HCT116 (cell line): ENCODE data around the gene EIF4E1B. TPM values are rescaled to one million over a fixed set of nuclear protein-coding genes. Genes with fewer than 3 reads are reported as not detected.

ENCODE experiments used
- ATAC-seq: fragments of 200-7000 bp; cut with Tn5 transposase; 2 replicates; pipeline ENCODE4 v1.9.1; 2020; ENCODE audit warnings: mild to moderate bottlenecking, moderate library complexity
- BruUV-seq: library from RNA; stranded (reverse); fragments of 400-500 nt; replicated peaks from 2 replicates; lab custom pipeline; 2021; lab: Mats Ljungman, UMichigan
- CTCF ChIA-PET: fragments of 300-600 bp; sonication (Branson Sonifier 250); formaldehyde crosslinking; loops from one replicate; lab custom pipeline; 2021; ENCODE audit warnings: antibody characterized with exemption; lab: Charles Lee
- POLR2A ChIA-PET: fragments of 300-600, 350-600 bp; sonication (Branson Sonifier 250); formaldehyde crosslinking; loops from one replicate; lab custom pipeline; 2021; ENCODE audit warnings: antibody characterized with exemption; lab: Charles Lee
- RAD21 ChIA-PET, 2 experiments: fragments of 300-600 bp; sonication (Branson Sonifier 250); formaldehyde crosslinking; loops; one replicate each; lab custom pipeline; 2023; ENCODE audit warnings: low total read pairs in 2 of 2; ENCODE audit not compliant: uncharacterized antibody in 2 of 2, unreplicated experiment in 2 of 2, low non-redundant PET in 1 of 2; lab: Charles Lee
- DNase-seq: peaks from one replicate; pipeline ENCODE4 v3.0.0-alpha.2; 2010; ENCODE audit warnings: low read depth, low spot score
- H2AFZ ChIP-seq: fragments of 200-600 bp; shearing (Covaris generic), sonication (generic); 2 replicates; pipeline ENCODE4 v1.6.1; 2017; ENCODE audit warnings: low read depth, mixed run types, mixed read lengths, antibody characterized with exemption, low read length; ENCODE audit not compliant: poor library complexity, severe bottlenecking
- H3K27ac ChIP-seq: 2 replicates; pipeline ENCODE4 v1.5.1; 2012; ENCODE audit warnings: low read depth, low read length
- H3K27me3 ChIP-seq: fragments of 200-600 bp; sonication (generic); 2 replicates; pipeline ENCODE4 v1.6.1; 2016; ENCODE audit warnings: mixed run types, low read length, mixed read lengths; ENCODE audit not compliant: insufficient read depth
- H3K36me3 ChIP-seq, 2 experiments: fragments of 200-500 bp in 1 of 2; fragments of 200-600 bp in 1 of 2; sonication (Bioruptor generic) in 1 of 2; sonication (generic) in 1 of 2; 2 replicates each; pipeline versions ENCODE4 v1.5.1 to v1.6.1; 2014 to 2016; ENCODE audit warnings: low read length in 2 of 2, inconsistent platforms in 1 of 2, mixed read lengths in 1 of 2, mixed run types in 1 of 2; ENCODE audit not compliant: insufficient read depth in 2 of 2, control insufficient read depth in 1 of 2
- H3K4me1 ChIP-seq, 2 experiments: fragments of 200-600 bp in 1 of 2; sonication (generic) in 1 of 2; 2 replicates each; pipeline versions ENCODE4 v1.5.1 to v1.6.1; 2012 to 2017; ENCODE audit warnings: low read length in 2 of 2, inconsistent platforms in 1 of 2, mild to moderate bottlenecking in 1 of 2, mixed read lengths in 1 of 2, mixed run types in 1 of 2, moderate library complexity in 1 of 2; ENCODE audit not compliant: insufficient read depth in 2 of 2, control insufficient read depth in 1 of 2
- H3K4me2 ChIP-seq: fragments of 200-600 bp; sonication (generic); 2 replicates; pipeline ENCODE4 v1.6.1; 2017; ENCODE audit warnings: mixed run types, low read length, mixed read lengths
- H3K4me3 ChIP-seq, 2 experiments: fragments of 200-600 bp in 1 of 2; sonication (generic) in 1 of 2; replicated peaks in 1 of 2; 2 replicates each; pipeline ENCODE4 v1.5.1; 2011 to 2016; ENCODE audit warnings: low read length in 2 of 2, control low read depth in 1 of 2, low read depth in 1 of 2, mild to moderate bottlenecking in 1 of 2, mixed read lengths in 1 of 2, mixed run types in 1 of 2
- H3K79me2 ChIP-seq: fragments of 200-600 bp; sonication (generic); 2 replicates; pipeline ENCODE4 v1.6.1; 2017; ENCODE audit warnings: mild to moderate bottlenecking, mixed run types, low read length, moderate library complexity, mixed read lengths; ENCODE audit not compliant: insufficient read depth
- H3K9ac ChIP-seq: fragments of 200-600 bp; sonication (generic); 2 replicates; pipeline ENCODE4 v1.6.1; 2016; ENCODE audit warnings: low read length, mixed read lengths
- H3K9me2 ChIP-seq: fragments of 200-600 bp; sonication (generic), shearing (Covaris generic); 2 replicates; pipeline ENCODE4 v1.6.1; 2017; ENCODE audit warnings: mixed run types, mild to moderate bottlenecking, moderate library complexity; ENCODE audit not compliant: insufficient read depth
- H3K9me3 ChIP-seq, 2 experiments: fragments of 200-500 bp in 1 of 2; fragments of 200-600 bp in 1 of 2; sonication (Bioruptor generic) in 1 of 2; sonication (generic) in 1 of 2; 2 replicates each; pipeline ENCODE4 v1.6.1; 2014 to 2017; ENCODE audit warnings: low read length in 2 of 2, mixed read lengths in 2 of 2, inconsistent platforms in 1 of 2, low read depth in 1 of 2, mild to moderate bottlenecking in 1 of 2, mixed run types in 1 of 2, moderate library complexity in 1 of 2; ENCODE audit not compliant: control insufficient read depth in 1 of 2, insufficient read depth in 1 of 2
- H4K20me1 ChIP-seq: fragments of 200-600 bp; sonication (generic), shearing (Covaris generic); 2 replicates; pipeline ENCODE4 v1.6.1; 2017; ENCODE audit warnings: mixed run types, mild to moderate bottlenecking, moderate library complexity; ENCODE audit not compliant: insufficient read depth
- ATF3 ChIP-seq: IDR thresholded peaks from 2 replicates; pipeline ENCODE4 v1.6.1; 2012
- CEBPB ChIP-seq: IDR thresholded peaks from 2 replicates; pipeline ENCODE4 v1.6.1; 2012; ENCODE audit warnings: low read depth
- CTCF ChIP-seq, 3 experiments: fragments of 200-600 bp in 1 of 3; sonication (generic) in 1 of 3; IDR thresholded peaks in 2 of 3; conservative IDR thresholded peaks in 1 of 3; 2 replicates each; pipeline ENCODE4 v1.5.1; 2012 to 2017; ENCODE audit warnings: low read depth in 2 of 3, low read length in 2 of 3, antibody characterized with exemption in 1 of 3, borderline replicate concordance in 1 of 3, control low read depth in 1 of 3, mild to moderate bottlenecking in 1 of 3, mixed read lengths in 1 of 3, mixed run types in 1 of 3, moderate library complexity in 1 of 3; ENCODE audit not compliant: insufficient read depth in 1 of 3
- ELF1 ChIP-seq: IDR thresholded peaks from 2 replicates; pipeline ENCODE4 v1.6.1; 2012; ENCODE audit warnings: low read depth, borderline replicate concordance
- EZH2 ChIP-seq: fragments of 200-600 bp; sonication (generic); IDR thresholded peaks from 2 replicates; pipeline ENCODE4 v1.6.1; 2017; ENCODE audit warnings: antibody characterized with exemption, mixed run types
- EZH2phosphoT487 ChIP-seq: fragments of 200-600 bp; IDR thresholded peaks from 2 replicates; pipeline ENCODE4 v1.6.1; 2018; ENCODE audit warnings: antibody characterized with exemption, borderline replicate concordance
- FOSL1 ChIP-seq: IDR thresholded peaks from 2 replicates; pipeline ENCODE4 v1.6.1; 2012; ENCODE audit warnings: low read depth
- MAX ChIP-seq: IDR thresholded peaks from 2 replicates; pipeline ENCODE4 v1.6.1; 2012
- POLR2A ChIP-seq: IDR thresholded peaks from 2 replicates; pipeline ENCODE4 v1.7.0; 2011; ENCODE audit warnings: borderline replicate concordance; ENCODE audit not compliant: insufficient read depth, insufficient read length; ENCODE audit errors: extremely low read depth
- POLR2AphosphoS5 ChIP-seq: IDR thresholded peaks from 2 replicates; pipeline ENCODE4 v1.6.1; 2011; ENCODE audit warnings: mild to moderate bottlenecking, low read depth, low read length, moderate library complexity
- RAD21 ChIP-seq: IDR thresholded peaks from 2 replicates; pipeline ENCODE4 v1.6.1; 2012; ENCODE audit warnings: low read depth, mild to moderate bottlenecking
- SIN3A ChIP-seq: IDR thresholded peaks from 2 replicates; pipeline ENCODE4 v1.6.1; 2012; ENCODE audit warnings: low read depth
- SP1 ChIP-seq: IDR thresholded peaks from 2 replicates; pipeline ENCODE4 v1.6.1; 2012; ENCODE audit warnings: low read depth
- SRF ChIP-seq: IDR thresholded peaks from 2 replicates; pipeline ENCODE4 v1.6.1; 2012; ENCODE audit warnings: low read depth
- YY1 ChIP-seq: IDR thresholded peaks from 2 replicates; pipeline ENCODE4 v1.6.1; 2011; ENCODE audit warnings: low read length, low read depth, moderate library complexity, mild to moderate bottlenecking; ENCODE audit not compliant: insufficient replicate concordance; ENCODE audit errors: extremely low read depth
- ZBTB33 ChIP-seq: IDR thresholded peaks from 2 replicates; pipeline ENCODE4 v1.6.1; 2011; ENCODE audit warnings: mild to moderate bottlenecking, low read length, moderate library complexity; ENCODE audit not compliant: insufficient replicate concordance; ENCODE audit errors: extremely low read depth
- ZNF274 ChIP-seq: fragments of 200-500 bp; sonication (Bioruptor generic); IDR thresholded peaks from 2 replicates; pipeline ENCODE4 v1.6.1; 2014; ENCODE audit warnings: mild to moderate bottlenecking, low read depth, low read length, inconsistent platforms
- intact Hi-C: fragments of 100-400 bp; cut with micrococcal nuclease; formaldehyde crosslinking; loops from 2 replicates; pipeline ENCODE4 v1.10.0; 2022
- total RNA-seq: library from RNA; stranded (reverse); gene quantifications from one replicate; pipeline ENCODE4 v1.2.1, GENCODE V29; 2021; ENCODE audit not compliant: unreplicated experiment

Gene EIF4E1B
- total RNA-seq, 1 experiment from 2014 or later: 0.07 TPM

GRCh38 chr5:176583076-176583475, 47.4 kb upstream of the EIF4E1B start:
- TF ChIP-seq SP1 (no peak), RAD21 (no peak), SRF (no peak), YY1 (no peak), ATF3 (no peak), POLR2AphosphoS5 (no peak), ZNF274 (no peak), SIN3A (no peak), EZH2 (no peak), POLR2A (no peak), ZBTB33 (no peak), CTCF (IDR thresholded peaks at IDR 0.05 in 2 of 3, conservative IDR thresholded peaks at IDR 0.05 in 1 of 3; ENCODE audit: borderline replicate concordance in 1 of 3, insufficient read depth in 1 of 3, low read depth in 2 of 3, low read length in 2 of 3) (no peak), EZH2phosphoT487 (no peak), ELF1 (no peak), MAX (no peak), FOSL1 (no peak), CEBPB (no peak)
- Histone ChIP-seq H4K20me1 (no peaks in the 10 kb centered on the region), H3K9me3 (peaks cover 5 to 9% of the 10 kb centered on the region in 2 experiments; a peak in 2 of 4 replicates), H3K27me3 (no peaks in the 10 kb centered on the region), H3K4me2 (no peak overlapping the region), H3K9me2 (no peaks in the 10 kb centered on the region), H3K36me3 (no peaks in the 10 kb centered on the region), H2AFZ (no peak overlapping the region), H3K27ac (no peak overlapping the region), H3K9ac (no peak overlapping the region), H3K4me3 (no peak overlapping the region), H3K79me2 (no peaks in the 10 kb centered on the region), H3K4me1 (peaks cover 0 to 6% of the 10 kb centered on the region in 2 experiments; a peak in 2 of 4 replicates)
- ChIA-PET CTCF (no interaction called here), POLR2A (no interaction called here), RAD21 (no interaction called here)
- intact Hi-C loops: no loop called here
- BruUV-seq: no TSS peak
- ATAC-seq (no peak), DNase-seq (no peak)
